Measurements from ENCODE around the gene HNF1B. TPM values are rescaled to one million over a fixed set of nuclear protein-coding genes. Genes with fewer than 3 reads are reported as not detected.

The HNF1B gene
- total and polyA plus RNA-seq, 2 donors (not counting 3 experiments of a cell fraction or from before 2014, with no cell fraction given), result not detected

GRCh38 chr17:37750292-37750691, 5.4 kb upstream of the HNF1B start:
- CTCF ChIA-PET, result interaction anchor here (1.8 kb wide), 1 partner anchor 15 kb away, joined by 5 read pairs; no protein-coding TSS in a partner anchor
- BruUV-seq (replicated peaks), result no TSS peak

More at GRCh38 chr17:37750292-37750691, 5.4 kb upstream of the HNF1B start:
- Histone ChIP-seq H3K4me3 (replicated peaks in 1 of 3; ENCODE audit: insufficient read depth in 1 of 3, low read depth in 1 of 3, low read length in 3 of 3) (no peak overlapping the region), H3K27me3 (ENCODE audit: control insufficient read depth in 2 of 2, insufficient read depth in 2 of 2, low read length in 2 of 2) (peaks cover 33 to 43% of the 10 kb centered on the region in 2 experiments), H3K9me1 (replicated peaks; ENCODE audit: control insufficient read depth, extremely low read depth, insufficient read depth, low read length) (no peaks in the 10 kb centered on the region), H3K27ac (ENCODE audit: insufficient read depth, low read depth, low read length) (no peak overlapping the region), H3K4me2 (ENCODE audit: insufficient read depth, low read length) (no peak overlapping the region), H2AFZ (ENCODE audit: low read depth, low read length) (no peak overlapping the region), H4K20me1 (replicated peaks; ENCODE audit: control insufficient read depth, extremely low read depth, insufficient read depth, low read length) (no peaks in the 10 kb centered on the region), H3K4me1 (ENCODE audit: control insufficient read depth, extremely low read depth, insufficient read depth, low read length) (no peaks in the 10 kb centered on the region), H3K36me3 (ENCODE audit: control insufficient read depth in 2 of 2, extremely low read depth in 1 of 2, insufficient read depth in 2 of 2, low read length in 2 of 2) (no peaks in the 10 kb centered on the region), H3K9ac (replicated peaks; ENCODE audit: extremely low read depth, insufficient read depth, low read length) (no peak overlapping the region), H3K79me2 (ENCODE audit: control insufficient read depth, insufficient read depth, low read length) (no peaks in the 10 kb centered on the region), H3K9me3 (replicated peaks; ENCODE audit: control insufficient read depth, insufficient read depth, low read length) (no peaks in the 10 kb centered on the region)
- no peak for DNase-seq (ENCODE audit: low read depth, low spot score)
- dilution Hi-C loops (cut with MboI; ENCODE audit: extremely low pct_ligation_motif_present, low sequenced_read_pairs) (no loop called here), intact Hi-C loops (cut with micrococcal nuclease) (no loop called here)
- FAIRE-seq, result no peak
- TF ChIP-seq CTCF (IDR thresholded peaks at IDR 0.05; ENCODE audit: extremely low read depth in 1 of 2, insufficient read depth in 1 of 2, low read depth in 1 of 2, low read length in 2 of 2), result no peak
- TF ChIP-seq GATA2 (IDR thresholded peaks at IDR 0.05; ENCODE audit: insufficient read depth, insufficient read length, low read depth, low read length), result no peak
- no peak for TF ChIP-seq JUN (IDR thresholded peaks at IDR 0.05; ENCODE audit: borderline replicate concordance, insufficient read depth, insufficient read length, low read depth)
- TF ChIP-seq EZH2 (IDR thresholded peaks at IDR 0.05; ENCODE audit: borderline replicate concordance, low read depth, low read length, severe bottlenecking), result no peak
- no peak for TF ChIP-seq MYC (IDR thresholded peaks at IDR 0.05; ENCODE audit: low read depth, low read length)
- no peak for TF ChIP-seq MAX (IDR thresholded peaks at IDR 0.05; ENCODE audit: insufficient read depth, insufficient read length)
- no peak for TF ChIP-seq POLR2AphosphoS5 (IDR thresholded peaks at IDR 0.05; ENCODE audit: insufficient read depth, low read depth, low read length)
- no peak for TF ChIP-seq FOS (IDR thresholded peaks at IDR 0.05; ENCODE audit: borderline replicate concordance, insufficient read depth, low read length)
- TF ChIP-seq POLR2A (IDR thresholded peaks at IDR 0.05; ENCODE audit: low read depth, low read length), result no peak
- POLR2A ChIA-PET, result no interaction called here

All from endothelial cell of umbilical vein (primary cell).